NCI-H1048 (cell line): ENCODE results near the gene HTR1E.
"Not testable (repeated sequence)": the region's sequence is repeated elsewhere in the genome, so short reads cannot be mapped to it uniquely, and the experiment has no call there.

ENCODE experiments used
- DNase-seq: peaks from one replicate; lab custom pipeline; 2025; lab: John Stamatoyannopoulos, UW

The HTR1E gene, protein sequence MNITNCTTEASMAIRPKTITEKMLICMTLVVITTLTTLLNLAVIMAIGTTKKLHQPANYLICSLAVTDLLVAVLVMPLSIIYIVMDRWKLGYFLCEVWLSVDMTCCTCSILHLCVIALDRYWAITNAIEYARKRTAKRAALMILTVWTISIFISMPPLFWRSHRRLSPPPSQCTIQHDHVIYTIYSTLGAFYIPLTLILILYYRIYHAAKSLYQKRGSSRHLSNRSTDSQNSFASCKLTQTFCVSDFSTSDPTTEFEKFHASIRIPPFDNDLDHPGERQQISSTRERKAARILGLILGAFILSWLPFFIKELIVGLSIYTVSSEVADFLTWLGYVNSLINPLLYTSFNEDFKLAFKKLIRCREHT

DNA sequence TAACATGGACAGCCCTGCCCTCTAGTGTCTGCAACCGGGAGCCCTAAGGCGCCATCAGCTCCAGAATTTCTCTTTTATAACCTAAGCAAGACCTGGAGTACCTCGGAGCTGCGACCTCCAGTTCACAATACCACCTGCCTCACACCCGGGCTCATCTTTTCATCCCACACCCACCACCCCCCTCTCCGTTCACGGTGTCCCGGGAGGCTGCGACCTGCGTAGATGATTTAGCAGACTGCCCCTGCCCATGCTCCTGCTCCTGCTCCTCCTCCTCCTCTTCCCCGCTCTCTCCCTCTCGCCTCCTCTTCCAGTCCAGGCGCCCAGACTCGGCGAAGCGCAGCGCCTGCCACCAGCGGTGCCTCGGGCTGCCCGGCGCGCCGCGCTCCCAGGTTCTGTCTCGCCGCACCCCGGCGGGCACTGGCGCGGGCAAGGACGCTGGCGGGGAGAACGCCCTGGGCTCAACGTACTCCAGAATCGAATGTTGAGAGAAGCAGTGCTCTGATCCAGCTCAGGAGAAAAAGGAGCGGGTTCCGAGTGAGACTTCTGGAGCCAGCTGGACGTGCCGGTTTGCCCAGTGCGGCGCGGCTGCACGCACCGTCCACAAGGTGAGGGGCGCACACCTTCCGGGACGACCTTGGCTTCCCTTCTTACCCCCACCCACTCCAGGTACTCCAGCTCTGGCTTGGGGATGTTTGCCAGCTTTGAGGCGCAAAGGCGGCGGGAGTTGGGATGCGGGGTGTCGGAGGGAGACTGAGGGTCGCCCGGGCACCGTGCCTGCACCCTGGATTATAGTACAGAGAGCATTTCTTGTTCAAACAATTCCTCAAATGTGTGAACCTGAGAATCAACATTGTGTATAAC lies at the start of gene HTR1E:
HTR1E (plus strand) TSS at position 310 of the 861 bp plus-strand sequence. CDS start 77,807 bp downstream, outside the sequence.
- DNase-seq = peak; percentile 34

DNA sequence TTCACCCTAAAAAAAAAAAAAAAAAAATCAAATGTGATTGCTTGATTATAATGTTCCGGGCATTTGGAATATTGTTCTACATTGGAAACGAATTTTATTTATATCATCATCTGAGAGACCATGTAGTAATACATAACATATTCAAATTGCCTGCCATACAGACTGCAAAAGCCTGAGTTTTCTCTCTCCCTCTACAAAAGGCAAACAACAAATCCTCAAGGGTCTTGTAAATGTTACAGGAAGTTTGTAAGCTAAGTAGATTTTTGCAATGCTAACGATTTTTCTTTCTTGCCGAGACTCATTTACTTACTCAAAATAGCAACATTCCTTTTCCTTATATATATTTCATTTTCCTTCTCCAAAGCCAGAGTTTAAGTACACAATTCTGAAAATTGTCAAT lies 49.0 kb upstream of the HTR1E start:
- DNase-seq = no peak

DNA sequence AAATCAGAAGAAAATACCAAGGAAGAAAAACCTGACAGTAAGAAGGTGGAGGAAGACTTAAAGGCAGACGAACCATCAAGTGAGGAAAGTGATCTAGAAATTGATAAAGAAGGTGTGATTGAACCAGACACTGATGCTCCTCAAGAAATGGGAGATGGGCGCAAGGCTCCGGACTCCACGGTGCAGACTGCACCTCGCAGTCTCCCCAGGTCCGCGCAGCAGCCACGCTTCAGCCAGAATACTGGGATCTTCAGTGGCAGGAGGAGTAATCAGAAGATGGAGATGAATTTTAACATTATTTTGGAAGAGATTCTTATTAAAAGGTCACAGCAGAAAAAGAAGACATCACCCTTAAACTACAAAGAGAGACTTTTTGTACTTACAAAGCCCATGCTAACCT lies 40.1 kb upstream of the HTR1E start:
- not testable (repeated sequence) for DNase-seq

DNA sequence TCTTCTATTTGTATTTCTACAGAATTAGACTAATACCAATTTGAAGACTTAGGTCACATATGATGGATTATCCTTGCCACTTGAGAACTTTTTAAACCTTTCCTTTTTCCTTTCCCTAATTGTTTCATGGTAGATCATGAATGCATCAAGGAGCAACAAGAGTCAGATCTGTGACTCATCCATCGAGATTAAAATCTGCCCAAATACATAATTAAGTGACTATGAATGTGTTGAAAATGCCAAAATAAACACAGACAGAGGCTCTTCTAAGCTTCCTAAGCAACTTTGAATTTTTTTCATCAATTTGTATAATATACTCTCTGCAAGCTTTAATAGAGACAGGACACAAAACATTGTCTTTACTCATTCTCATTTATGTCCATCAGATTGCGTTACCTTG lies 23.5 kb upstream of the HTR1E start:
- DNase-seq = no peak

DNA sequence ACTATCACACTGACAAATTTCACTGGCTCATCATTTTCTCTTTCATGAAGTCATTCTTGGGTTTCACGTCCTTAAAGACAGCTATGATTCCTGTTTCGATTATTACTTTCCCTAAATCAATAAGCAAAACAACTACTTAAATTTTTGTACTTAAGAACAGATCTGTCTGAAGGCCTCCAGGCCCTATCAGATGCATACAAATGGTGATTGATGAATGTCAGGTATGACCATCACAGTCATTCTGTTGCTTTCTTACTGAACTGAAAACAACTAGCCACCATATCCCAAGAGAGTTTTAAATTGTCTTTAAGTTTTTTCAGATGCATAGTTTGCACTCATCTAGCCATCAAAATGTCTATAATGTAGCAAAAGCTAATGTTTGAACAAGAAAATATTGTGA lies 20.9 kb upstream of the HTR1E start:
- DNase-seq = no peak

DNA sequence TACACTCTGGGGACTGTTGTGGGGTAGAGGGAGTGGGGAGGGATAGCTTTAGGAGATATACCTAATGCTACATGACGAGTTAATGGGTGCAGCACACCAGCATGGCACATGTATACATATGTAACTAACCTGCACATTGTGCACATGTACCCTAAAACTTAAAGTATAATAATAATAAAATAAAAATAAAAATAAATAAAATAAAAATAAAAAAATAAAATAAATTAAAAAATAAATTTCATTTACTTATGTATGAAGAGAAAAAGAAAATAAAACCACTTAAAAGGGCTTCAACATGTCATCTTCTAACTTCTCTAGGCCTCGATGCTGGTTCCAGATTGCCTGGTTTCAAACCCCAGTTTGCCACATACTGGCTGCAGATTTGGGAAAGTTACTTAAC lies 10.2 kb upstream of the HTR1E start:
- not testable (repeated sequence) for DNase-seq

DNA sequence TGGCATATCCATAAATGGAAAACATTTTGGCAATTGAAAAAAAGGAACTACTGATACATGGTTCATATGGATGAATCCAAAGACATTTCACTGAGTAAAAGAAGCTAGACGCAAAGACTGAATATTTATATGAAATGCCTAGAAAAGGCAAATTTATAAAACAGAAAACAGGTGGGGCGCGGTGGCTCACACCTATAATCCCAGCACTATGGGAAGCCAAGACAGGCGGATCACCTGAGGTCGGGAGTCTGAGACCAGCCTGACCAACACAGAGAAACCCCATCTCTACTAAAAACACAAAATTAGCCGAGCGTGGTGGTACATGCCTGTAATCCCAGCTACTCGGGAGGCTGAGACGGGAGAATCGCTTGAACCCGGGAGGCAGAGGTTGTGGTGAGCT lies 9.5 kb upstream of the HTR1E start:
- DNase-seq = not testable (repeated sequence)

DNA sequence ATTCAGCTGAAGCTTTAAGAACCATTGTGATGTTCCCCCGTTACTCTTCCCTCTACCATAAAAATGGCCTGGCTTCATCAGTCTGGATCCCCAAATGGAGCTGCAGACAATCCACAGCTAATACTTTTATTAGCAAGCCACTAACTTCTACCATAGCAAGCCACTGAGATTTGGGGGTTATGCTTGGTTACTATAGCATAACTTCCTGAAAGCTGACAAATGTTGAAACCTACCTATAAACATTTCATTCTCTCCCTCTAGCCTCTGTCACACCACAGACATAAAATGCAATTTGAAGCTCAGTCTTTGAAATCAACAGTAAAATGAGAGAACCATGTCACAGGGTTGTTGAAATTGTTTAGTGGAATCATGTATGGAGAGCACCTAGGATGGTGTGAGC lies 3.0 kb upstream of the HTR1E start:
- DNase-seq = no peak

DNA sequence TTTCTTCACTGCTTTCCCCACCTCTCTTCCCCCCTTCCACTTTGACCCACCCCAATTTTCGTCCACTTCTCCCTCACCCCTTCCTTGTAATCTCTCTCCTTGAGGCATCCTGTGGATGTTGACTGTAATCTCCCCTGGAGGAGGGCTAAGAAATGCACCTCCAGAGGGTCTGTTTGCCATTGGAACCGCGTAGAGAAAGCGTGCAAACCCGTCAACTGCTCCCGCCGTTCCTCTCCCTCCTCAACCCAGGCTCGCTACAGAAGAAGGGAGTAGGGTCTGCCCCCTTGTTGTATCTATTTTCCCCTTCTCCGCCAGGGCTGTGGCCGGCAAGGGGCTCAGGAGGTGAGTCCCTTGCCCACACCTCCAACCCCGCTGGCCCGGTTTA lies 502 bp upstream of the HTR1E start:
- DNase-seq = no peak

DNA sequence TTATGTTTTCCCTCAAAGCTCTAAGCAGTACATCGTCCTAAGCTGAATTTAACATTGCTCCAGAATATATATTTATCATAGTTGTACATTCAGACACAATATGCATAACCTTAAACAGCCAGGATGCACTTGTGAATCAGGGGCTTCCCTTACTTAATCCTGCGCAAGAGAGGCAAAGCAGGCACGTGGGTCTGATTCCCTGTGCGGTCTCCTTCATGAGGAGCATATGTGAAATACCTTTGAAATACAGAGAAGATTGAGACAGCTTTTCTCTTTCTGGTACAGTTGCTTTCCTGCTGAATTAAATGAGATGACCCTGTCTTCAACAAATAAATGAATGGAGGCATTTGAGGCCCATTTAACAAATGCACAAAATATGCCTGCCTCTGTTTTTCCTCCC lies 1.5 kb downstream of the HTR1E start:
- DNase-seq = no peak

DNA sequence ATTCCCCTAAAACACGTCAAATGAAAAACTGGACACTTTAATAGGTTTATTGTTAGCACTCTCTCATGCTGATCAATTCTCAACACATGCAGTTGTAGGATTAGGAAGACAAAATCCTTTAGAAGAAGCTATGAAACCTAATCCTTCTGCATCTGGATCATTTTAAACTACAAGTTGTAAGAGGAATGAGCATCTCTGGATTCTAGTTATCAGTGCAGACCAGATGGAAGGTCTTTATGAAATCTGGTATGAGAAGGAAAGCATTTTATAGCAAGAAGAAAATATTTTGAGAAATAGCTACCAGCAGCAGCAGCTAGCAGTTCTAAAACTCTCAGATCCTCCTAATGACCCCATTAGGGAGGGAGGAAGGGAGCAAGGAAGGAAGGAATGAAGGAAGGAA lies 4.1 kb downstream of the HTR1E start:
- no peak for DNase-seq

DNA sequence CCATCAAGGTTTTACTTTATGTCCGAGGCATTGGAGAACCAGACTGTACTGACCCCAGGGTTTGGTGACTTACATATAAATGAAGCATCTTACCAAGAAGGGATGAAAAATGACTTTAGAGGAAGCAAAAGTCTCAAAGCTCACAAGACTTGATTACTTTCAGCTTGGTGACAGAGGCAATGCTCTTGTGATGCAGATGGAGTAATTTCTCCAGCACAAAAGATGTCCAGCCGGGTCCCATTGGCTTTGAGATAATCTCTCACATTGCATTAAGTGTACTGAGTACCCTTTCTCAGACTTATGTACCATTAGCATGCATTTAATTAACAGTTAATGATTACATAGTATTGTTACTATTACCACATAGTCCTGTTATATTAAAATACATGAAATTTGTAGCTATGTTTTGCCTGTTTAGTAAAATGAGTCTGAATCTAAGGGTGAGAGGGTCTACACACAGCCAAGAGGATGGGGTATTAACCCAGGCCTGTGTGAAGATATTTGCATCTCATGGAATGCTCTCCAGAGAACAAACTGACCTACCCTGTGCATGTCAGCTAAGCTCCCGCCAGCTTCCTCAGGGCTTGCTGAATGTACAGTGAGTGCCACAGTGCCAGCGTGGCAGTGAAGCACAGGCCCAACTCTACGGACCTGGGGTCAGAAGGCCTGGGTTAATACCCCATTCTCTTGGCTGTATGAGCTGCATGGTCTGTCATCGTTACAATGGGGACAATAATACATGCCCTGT lies 5.6 kb downstream of the HTR1E start:
- no peak for DNase-seq

DNA sequence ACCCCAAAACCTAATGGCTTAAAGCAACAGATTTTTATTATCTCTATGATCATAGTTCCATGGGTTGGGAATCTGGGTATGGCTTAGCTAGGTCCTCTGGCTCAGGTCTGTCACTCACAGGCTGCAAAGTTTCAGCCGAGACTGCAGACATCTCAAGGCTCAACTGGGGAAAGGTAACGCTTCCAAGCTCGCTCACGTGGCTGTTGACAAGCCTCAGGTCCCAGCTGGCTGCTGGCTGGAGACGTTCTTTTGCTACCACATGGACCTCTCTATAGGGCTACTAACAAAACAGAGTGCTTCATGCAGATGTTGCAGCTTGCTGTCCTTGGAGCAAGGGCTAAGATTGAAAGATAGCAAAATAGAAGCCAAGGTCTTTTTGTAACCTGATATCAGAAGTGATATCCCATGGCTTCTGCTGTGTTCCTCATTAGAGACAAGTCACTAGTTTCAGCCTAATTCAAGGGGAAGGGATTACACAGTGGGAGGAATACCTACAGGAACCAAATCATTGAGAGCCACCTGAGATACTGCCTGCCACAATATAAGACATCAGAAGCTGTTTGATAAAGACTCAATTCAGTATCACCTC lies 6.6 kb downstream of the HTR1E start:
- DNase-seq = no peak

DNA sequence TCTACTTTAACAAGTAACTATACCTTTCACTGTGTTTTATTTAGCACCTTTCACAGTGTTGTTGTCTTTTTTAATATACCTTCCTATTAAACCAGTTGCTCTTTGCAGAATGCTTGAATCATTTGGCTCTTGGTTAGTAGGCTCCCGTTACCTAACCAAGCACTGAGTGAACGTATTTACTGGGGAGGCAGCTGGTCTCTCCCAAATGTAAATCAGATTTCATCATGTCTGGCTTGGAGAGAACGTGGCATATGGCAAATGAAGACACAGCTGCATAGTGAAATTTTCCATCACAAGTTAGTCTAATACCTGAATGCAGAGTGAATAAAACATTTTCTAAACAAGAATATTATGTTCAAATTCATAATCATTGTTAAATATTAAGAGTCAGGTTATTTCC lies 12.4 kb downstream of the HTR1E start:
- no peak for DNase-seq

DNA sequence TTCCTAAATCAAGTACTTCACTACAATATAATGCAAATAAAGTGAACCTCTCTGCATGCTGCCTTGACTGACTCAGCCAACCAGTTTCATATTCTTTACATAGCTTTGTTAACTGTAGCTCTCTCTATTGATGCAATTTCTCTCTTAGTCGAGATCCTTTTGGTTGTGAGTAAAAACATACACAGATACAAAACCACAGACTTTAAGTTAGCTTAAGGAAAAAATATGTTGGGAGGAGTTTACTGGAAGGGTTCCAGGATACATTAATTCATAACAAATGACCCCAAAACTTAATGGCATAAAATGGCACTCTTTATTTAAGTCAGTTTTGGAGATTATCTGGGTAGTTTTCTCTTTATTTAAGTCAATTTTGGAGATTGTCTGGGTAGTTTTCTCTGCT lies 15.7 kb downstream of the HTR1E start:
- DNase-seq = no peak

DNA sequence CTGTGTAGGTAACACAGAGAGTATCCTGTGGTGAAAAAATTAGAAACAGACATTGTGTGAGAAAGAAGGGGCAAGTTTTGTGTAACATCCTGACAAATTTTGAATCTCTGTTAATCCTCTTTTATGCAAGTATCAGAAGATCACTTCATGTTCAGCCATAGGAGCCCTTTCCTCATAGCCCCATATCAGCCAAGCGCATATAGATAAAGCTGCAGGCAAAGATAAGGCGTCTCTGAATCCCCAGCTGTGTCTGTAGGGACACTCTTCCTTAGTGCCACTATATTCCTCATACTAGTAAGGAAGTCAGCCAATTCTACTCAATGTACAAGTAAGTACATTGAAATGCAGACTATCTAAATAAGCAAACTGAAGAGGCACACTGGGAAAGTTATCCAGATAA lies 22.3 kb downstream of the HTR1E start:
- no peak for DNase-seq

DNA sequence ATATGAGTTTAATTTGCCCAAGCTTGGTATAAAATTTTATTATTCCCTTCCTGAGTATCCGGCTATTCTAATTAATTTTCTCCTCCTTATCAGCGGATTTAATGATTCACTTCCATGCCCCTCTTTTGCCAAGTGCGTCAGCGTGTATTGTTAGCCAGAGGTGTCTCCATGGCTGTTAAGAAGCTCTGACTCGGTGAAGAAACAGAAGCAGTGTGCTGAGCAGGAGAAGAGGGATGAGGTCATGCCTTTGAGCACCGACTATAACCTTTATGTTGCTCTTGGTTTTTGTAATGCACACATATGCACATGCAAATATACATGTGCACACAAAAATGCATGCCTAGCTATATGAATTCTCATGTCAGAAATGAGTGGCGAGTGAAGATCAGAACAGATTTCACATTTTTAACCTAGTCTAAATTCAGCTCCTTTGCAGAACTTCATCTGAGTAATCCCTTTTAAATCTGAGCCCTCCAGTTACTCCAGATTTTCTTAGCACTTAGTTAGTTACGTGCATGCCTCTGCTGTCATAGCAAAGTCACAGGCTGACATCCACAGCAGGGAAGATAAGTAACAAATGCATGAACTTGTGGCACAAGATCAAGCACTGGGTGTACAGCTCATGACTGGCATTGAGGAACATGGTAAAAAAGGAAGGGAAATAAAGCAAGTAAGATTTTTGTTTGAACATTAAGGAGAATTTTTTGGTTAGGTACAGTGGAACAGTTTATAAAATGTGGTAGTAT lies 24.3 kb downstream of the HTR1E start:
- DNase-seq = no peak

DNA sequence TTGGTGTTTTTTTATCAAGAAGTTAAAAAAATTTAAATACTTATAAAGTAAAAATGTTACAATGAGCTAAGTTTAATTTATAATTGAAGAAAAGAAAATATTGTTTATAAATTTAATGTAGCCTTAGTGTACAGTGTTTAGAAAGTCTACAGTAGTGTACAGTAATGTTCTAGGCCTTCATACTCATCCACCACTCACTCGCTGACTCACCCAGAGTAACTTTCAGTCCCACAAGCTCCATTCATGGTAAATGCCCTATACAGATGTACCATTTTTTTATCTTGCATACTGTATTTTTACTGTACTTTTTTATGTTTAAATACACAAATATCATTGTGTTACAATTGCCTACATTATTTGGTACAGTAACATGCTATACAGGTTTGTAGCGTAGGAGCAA lies 26.0 kb downstream of the HTR1E start:
- no peak for DNase-seq

DNA sequence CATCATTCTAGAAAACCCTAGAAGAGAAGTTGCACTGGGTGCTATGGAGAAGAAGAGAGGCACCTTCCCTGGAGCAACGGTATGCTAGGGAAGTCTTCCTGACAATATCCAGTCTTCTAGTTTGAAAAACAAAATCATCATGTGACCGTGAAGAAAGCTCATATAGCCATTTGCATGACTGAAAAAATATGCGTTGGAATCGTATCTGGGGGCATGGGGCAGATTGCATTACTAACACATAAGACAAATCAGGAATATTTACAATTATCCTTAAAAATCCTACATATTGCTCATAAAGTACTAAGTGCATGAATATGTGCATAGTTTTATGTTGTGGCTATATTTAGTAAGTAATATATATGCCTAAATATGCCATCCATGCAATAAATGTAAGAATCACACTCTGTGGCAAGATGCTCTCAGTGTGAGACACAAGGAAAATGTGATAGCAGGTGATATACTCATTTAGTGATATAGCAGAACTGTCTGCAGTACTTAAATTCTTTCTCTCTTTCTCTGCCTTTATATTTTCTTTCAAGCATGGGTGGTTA lies 26.8 kb downstream of the HTR1E start:
- DNase-seq = no peak

DNA sequence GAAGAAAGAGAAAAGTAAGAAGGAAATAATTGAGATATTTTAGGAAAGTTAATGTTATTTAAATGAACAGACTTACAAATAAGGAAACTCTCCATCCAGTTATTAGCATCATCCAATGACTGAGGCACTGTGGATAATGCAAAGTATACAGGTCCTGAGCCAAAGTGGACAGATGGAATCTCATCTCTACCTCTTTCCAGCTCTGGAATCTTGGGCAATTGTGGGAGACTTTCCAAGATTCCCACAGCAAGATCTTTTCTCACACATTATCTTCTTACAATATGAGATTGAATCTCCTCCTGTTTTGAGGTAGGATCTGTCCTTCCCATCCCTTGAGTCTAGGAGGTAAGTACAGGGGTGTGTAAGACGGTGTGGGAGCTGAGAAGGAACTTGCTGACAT lies 28.9 kb downstream of the HTR1E start:
- no peak for DNase-seq

DNA sequence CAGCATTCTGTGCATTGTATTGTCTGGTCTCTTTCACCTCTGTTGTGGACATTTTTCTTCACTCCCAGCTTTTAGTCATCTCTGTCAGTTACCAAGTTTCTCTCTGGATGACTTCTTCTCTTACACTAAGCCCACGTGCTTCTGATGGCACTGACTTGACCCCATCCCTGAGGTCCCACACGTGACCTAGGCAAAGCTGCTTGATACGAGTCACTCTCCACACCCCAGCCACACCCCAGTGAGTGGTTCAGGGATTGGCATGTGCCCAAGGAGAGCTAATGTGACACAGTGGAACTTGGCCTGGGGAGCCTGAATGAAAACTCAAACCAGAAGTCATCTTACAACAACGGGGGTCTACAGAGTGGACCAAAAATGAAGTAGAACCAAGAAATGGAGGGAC lies 32.2 kb downstream of the HTR1E start:
- no peak for DNase-seq
